ENCODE measurements around the gene AP2A2. TPM values are rescaled to one million over a fixed set of nuclear protein-coding genes. Genes with fewer than 3 reads are reported as not detected.

The AP2A2 gene
- total RNA-seq, 2 experiments from 2014 or later, result 49.1 to 52.1 TPM

GRCh38 chr11:936199-936598 is 10.5 kb downstream of the AP2A2 start:
- no peaks in the 10 kb centered on the region for H3K27me3 Mint-ChIP-seq
- POLR2A ChIA-PET, result interaction anchor here (1.4 kb wide), 1 partner anchor 93 kb away, joined by 5 read pairs; the partner anchor contains the start of gene TSPAN4
- peaks cover 47% of the 10 kb centered on the region for H3K4me1 Mint-ChIP-seq
- H3K27ac Mint-ChIP-seq, result no peak overlapping the region
- no peak for DNase-seq
- peaks cover 5% of the 10 kb centered on the region for H3K36me3 Mint-ChIP-seq
- H3K9me3 Mint-ChIP-seq, result no peaks in the 10 kb centered on the region
- no peak overlapping the region for H3K4me3 Mint-ChIP-seq
- ATAC-seq (ENCODE audit: low read depth), result no peak

GRCh38 chr11:937841-938261 is 12.2 kb downstream of the AP2A2 start:
- POLR2A ChIA-PET, result no interaction called here
- no peaks in the 10 kb centered on the region for H3K9me3 Mint-ChIP-seq
- DNase-seq (no peak), ATAC-seq (ENCODE audit: low read depth) (peak; percentile 44)
- H3K36me3 Mint-ChIP-seq, result peaks cover under 1% of the 10 kb centered on the region
- no peaks in the 10 kb centered on the region for H3K27me3 Mint-ChIP-seq
- no peak overlapping the region for H3K27ac Mint-ChIP-seq
- no peak overlapping the region for H3K4me3 Mint-ChIP-seq
- peaks cover 39% of the 10 kb centered on the region for H3K4me1 Mint-ChIP-seq

GRCh38 chr11:940496-941135 is 14.9 kb downstream of the AP2A2 start:
- peak overlapping the region; percentile 71 for H3K27ac Mint-ChIP-seq
- POLR2A ChIA-PET, result interaction anchor here (0.6 kb wide), 1 partner anchor 162 kb away, joined by 3 read pairs; no protein-coding TSS in a partner anchor
- H3K27me3 Mint-ChIP-seq, result no peaks in the 10 kb centered on the region
- ATAC-seq (ENCODE audit: low read depth) (peak; percentile 34), DNase-seq (no peak)
- peak overlapping the region; percentile 71 for H3K4me3 Mint-ChIP-seq
- H3K4me1 Mint-ChIP-seq, result peaks cover 27% of the 10 kb centered on the region
- peaks cover 8% of the 10 kb centered on the region for H3K36me3 Mint-ChIP-seq
- no peaks in the 10 kb centered on the region for H3K9me3 Mint-ChIP-seq

- H3K4me3 Mint-ChIP-seq, result no peak overlapping the region
- no peaks in the 10 kb centered on the region for H3K27me3 Mint-ChIP-seq
- POLR2A ChIA-PET, result no interaction called here
- no peak overlapping the region for H3K27ac Mint-ChIP-seq
- no peak for DNase-seq
- peaks cover 15% of the 10 kb centered on the region for H3K4me1 Mint-ChIP-seq
- peaks cover 23% of the 10 kb centered on the region for H3K36me3 Mint-ChIP-seq
- peaks cover under 1% of the 10 kb centered on the region for H3K9me3 Mint-ChIP-seq
- no peak for ATAC-seq (ENCODE audit: low read depth)
Measured at GRCh38 chr11:942823-943222, 17.2 kb downstream of the AP2A2 start.

GRCh38 chr11:944711-945470 is 19.2 kb downstream of the AP2A2 start:
- DNase-seq, result no peak
- peaks cover 41% of the 10 kb centered on the region for H3K36me3 Mint-ChIP-seq
- peaks cover 10% of the 10 kb centered on the region for H3K4me1 Mint-ChIP-seq
- no peak overlapping the region for H3K4me3 Mint-ChIP-seq
- H3K27ac Mint-ChIP-seq, result peak overlapping the region; percentile 31
- H3K27me3 Mint-ChIP-seq, result no peaks in the 10 kb centered on the region
- ATAC-seq (ENCODE audit: low read depth), result no peak
- POLR2A ChIA-PET, result no interaction called here
- peaks cover 10% of the 10 kb centered on the region for H3K9me3 Mint-ChIP-seq

- H3K27ac Mint-ChIP-seq, result no peak overlapping the region
- H3K36me3 Mint-ChIP-seq, result peaks cover 46% of the 10 kb centered on the region
- DNase-seq (no peak), ATAC-seq (ENCODE audit: low read depth) (no peak)
- H3K27me3 Mint-ChIP-seq, result no peaks in the 10 kb centered on the region
- peaks cover 2% of the 10 kb centered on the region for H3K4me1 Mint-ChIP-seq
- H3K4me3 Mint-ChIP-seq, result no peak overlapping the region
- POLR2A ChIA-PET, result no interaction called here
- peaks cover 11% of the 10 kb centered on the region for H3K9me3 Mint-ChIP-seq
Measured at GRCh38 chr11:945986-946385, 20.3 kb downstream of the AP2A2 start.

GRCh38 chr11:947744-948143 is 22.1 kb downstream of the AP2A2 start:
- Mint-ChIP-seq H3K9me3 (peaks cover 11% of the 10 kb centered on the region), H3K4me3 (no peak overlapping the region), H3K36me3 (peaks cover 46% of the 10 kb centered on the region), H3K4me1 (peaks cover 2% of the 10 kb centered on the region), H3K27me3 (no peaks in the 10 kb centered on the region), H3K27ac (no peak overlapping the region)
- ATAC-seq (ENCODE audit: low read depth), result no peak
- POLR2A ChIA-PET, result no interaction called here
- DNase-seq, result no peak

- no peak overlapping the region for H3K4me3 Mint-ChIP-seq
Measured at GRCh38 chr11:951507-951906, 25.8 kb downstream of the AP2A2 start.

GRCh38 chr11:952406-953385 is 27.0 kb downstream of the AP2A2 start:
- Mint-ChIP-seq H3K36me3 (peaks cover 26% of the 10 kb centered on the region), H3K4me1 (peaks cover 12% of the 10 kb centered on the region), H3K27ac (peak overlapping the region; percentile 4), H3K9me3 (peaks cover 11% of the 10 kb centered on the region), H3K4me3 (no peak overlapping the region), H3K27me3 (no peaks in the 10 kb centered on the region)
- no peak for DNase-seq
- POLR2A ChIA-PET, result no interaction called here
- no peak for ATAC-seq (ENCODE audit: low read depth)

More at GRCh38 chr11:951507-951906, 25.8 kb downstream of the AP2A2 start:
- Mint-ChIP-seq H3K9me3 (peaks cover 11% of the 10 kb centered on the region), H3K27me3 (no peaks in the 10 kb centered on the region), H3K4me1 (peaks cover 12% of the 10 kb centered on the region), H3K27ac (no peak overlapping the region), H3K36me3 (peaks cover 33% of the 10 kb centered on the region)
- DNase-seq, result no peak
- POLR2A ChIA-PET, result no interaction called here
- no peak for ATAC-seq (ENCODE audit: low read depth)

GRCh38 chr11:953512-953911 is 27.8 kb downstream of the AP2A2 start:
- H3K9me3 Mint-ChIP-seq, result peaks cover 5% of the 10 kb centered on the region
- H3K4me1 Mint-ChIP-seq, result peaks cover 12% of the 10 kb centered on the region
- H3K27ac Mint-ChIP-seq, result no peak overlapping the region
- H3K27me3 Mint-ChIP-seq, result no peaks in the 10 kb centered on the region
- DNase-seq (no peak), ATAC-seq (ENCODE audit: low read depth) (no peak)
- POLR2A ChIA-PET, result no interaction called here
- no peak overlapping the region for H3K4me3 Mint-ChIP-seq
- H3K36me3 Mint-ChIP-seq, result peaks cover 19% of the 10 kb centered on the region

GRCh38 chr11:954392-955153 is 28.9 kb downstream of the AP2A2 start:
- peaks cover 12% of the 10 kb centered on the region for H3K4me1 Mint-ChIP-seq

GRCh38 chr11:955154-956063 is 29.7 kb downstream of the AP2A2 start:
- Mint-ChIP-seq H3K27me3 (no peaks in the 10 kb centered on the region), H3K4me1 (peaks cover 12% of the 10 kb centered on the region), H3K36me3 (peaks cover 5% of the 10 kb centered on the region), H3K9me3 (no peaks in the 10 kb centered on the region), H3K27ac (no peak overlapping the region), H3K4me3 (no peak overlapping the region)
- POLR2A ChIA-PET, result no interaction called here
- DNase-seq (no peak), ATAC-seq (ENCODE audit: low read depth) (no peak)

More at GRCh38 chr11:954392-955153, 28.9 kb downstream of the AP2A2 start:
- DNase-seq (no peak), ATAC-seq (ENCODE audit: low read depth) (no peak)
- POLR2A ChIA-PET, result no interaction called here
- H3K27ac Mint-ChIP-seq, result peak overlapping the region; percentile 34
- no peak overlapping the region for H3K4me3 Mint-ChIP-seq
- no peaks in the 10 kb centered on the region for H3K27me3 Mint-ChIP-seq
- H3K9me3 Mint-ChIP-seq, result peaks cover 3% of the 10 kb centered on the region
- H3K36me3 Mint-ChIP-seq, result peaks cover 12% of the 10 kb centered on the region

Measured in activated naive CD8-positive, alpha-beta T cell treated with anti-CD3 and anti-CD28 coated beads, Interleukin-2, amount 10 ng/mL, durations not matched to agents 7 days and 5 days (primary cell).